DMS153 treated with DMSO at 0.1 percent for 48 hours (cell line): ENCODE measurements around the gene KLHL29.
A peak's percentile ranks its signal among the peaks of the same experiment; 100 is the strongest.

Source experiments
- DNase-seq: peaks from one replicate; lab custom pipeline; 2025; ENCODE audit not compliant: unreplicated experiment; lab: John Stamatoyannopoulos, UW

The KLHL29 gene

DNA sequence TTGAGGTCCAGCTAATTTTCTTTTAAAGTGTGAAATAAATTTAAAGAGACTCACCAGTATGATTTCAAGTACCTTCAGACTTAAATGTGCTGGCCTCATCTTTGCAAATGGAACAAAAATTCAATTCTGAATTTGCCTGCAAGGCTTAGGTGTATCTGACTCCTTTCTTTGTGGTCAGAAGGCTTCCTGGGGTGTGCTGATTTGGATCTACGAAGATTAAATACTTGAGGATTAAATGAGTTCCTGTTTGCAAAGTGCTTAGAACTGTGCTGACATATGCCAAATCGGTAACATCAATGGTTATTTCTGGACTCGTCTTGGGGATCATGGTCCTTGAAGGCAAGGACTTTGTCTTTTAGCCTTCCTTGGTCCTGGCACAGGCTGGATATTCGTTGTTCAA lies 9.7 kb downstream of the KLHL29 start:
- no peak for DNase-seq

DNA sequence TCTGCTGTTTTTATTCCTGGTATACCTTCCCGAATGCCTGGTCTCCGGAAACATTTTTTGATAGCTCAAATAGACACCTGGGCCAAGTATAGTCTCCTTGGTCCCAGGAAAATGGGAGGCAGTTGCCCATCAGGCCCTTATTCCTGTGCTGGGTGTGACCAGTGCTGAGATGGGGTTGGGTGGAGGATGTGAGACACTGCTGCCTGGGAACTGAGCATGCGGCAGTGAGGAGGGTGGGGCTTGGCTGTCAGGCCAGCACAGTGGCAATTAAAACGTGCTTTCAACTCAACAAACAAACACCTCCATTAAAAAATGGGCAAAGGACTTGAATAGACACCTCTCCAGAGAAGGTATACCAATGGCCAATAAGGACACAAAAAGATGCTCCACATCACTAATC lies 12.5 kb downstream of the KLHL29 start:
- no peak for DNase-seq

DNA sequence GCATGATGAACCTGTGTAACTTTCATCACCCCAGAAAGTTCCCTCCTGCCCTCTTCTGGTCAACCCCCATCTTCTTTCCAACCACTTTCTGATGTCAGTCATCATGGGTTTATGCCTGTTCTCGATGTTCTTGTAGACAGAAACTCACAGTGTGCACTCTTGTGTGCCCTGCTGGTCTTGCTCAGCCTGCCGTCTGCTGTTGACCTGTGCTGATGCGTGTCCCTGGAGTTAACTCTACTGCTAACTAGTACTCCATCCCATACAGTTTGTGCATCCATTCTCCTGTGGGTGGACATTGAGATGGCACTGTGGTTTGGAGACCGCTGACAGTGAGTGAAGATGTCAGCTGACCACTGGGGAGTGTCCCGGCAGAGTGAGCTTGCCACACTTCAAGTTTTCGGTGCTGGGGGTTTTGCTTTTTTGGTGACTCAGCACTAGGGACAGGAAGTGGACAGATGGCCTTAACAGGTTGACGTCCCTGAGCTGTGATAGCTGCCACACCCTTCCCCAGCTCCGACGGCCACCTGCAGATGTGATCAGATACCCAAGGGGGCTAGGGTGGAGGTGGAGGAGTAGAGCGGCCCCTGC lies 14.8 kb downstream of the KLHL29 start:
- DNase-seq, result no peak

DNA sequence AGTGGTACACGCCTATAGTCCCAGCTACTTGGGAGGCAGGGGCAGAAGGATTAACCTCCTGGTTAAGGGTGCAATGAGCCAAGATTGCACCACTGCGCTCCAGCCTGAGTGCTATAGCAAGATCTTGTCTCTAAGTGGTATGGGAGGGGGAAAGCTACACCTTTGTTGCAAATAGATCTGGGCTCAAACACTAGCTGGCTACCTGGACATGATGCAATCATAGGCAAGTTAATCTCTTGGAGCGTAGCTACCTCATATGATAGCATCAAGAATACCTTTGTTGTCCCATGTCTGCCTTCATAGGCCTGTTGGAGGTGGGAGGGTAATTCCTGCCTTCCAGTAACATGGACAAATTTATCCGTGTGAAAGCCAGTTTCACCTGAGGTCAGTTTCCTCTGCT lies 15.7 kb downstream of the KLHL29 start:
- DNase-seq, result no peak

DNA sequence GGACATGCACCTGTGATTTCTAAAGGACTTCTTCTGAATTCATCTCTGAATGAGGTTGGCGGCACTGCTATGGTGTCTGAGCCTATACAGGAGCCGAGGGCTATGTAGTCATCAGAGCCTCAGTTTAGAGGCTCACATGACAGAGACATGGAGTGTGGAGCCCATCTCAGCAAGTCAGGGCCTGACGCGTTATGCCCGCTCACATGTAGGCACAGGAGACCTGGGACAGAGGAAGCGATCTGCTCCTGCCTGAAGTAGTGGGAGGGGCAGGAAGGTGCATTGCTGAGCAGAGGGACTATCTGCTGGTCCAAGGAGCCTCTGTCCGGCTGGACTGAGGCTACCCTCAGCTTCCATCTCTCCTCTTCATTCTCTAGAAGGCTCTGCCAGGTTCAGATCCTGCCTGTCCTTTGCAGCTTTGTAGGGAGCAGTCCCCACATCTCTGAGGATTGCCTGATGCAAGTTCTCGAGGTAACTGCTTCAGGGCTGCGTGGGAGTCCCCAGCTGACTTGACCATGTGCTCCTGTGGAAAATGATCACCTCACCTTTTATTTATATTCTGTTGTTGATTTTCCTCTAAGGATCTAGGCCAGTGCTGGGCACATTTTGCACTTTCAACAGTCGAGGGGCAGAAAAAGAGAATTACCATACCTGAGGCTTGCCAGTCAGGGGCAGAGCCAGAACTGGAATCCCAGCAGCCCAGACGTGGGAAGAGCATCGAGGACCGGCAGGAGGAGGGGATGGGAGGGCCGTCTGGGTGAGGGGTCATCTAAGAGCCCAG lies 16.6 kb downstream of the KLHL29 start:
- no peak for DNase-seq

DNA sequence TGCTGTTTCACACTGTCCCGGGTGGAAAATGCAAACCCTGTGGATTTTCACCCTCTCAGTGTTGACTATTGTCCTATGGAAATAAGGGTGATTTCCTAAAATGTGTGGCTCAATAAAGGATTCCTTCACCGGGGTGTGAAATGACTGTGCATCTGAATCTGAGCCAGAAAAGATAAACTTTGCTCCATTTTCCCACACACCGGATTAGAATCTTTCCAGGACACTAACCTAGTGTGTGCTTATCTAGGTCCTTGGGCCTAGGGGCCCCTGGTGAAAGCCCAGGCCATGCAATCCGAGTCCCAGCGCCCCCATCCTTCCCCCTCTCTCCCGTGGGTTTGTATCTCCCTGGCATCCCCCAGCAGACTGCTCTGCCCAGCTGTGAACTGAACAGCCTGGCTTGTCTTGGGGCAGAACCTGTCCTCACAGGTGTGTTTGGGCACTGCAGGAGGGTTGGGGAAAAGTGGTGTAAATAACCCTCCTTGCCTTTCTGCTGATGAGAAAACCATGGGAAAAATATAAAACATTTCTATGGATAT lies 17.3 kb downstream of the KLHL29 start:
- no peak for DNase-seq

DNA sequence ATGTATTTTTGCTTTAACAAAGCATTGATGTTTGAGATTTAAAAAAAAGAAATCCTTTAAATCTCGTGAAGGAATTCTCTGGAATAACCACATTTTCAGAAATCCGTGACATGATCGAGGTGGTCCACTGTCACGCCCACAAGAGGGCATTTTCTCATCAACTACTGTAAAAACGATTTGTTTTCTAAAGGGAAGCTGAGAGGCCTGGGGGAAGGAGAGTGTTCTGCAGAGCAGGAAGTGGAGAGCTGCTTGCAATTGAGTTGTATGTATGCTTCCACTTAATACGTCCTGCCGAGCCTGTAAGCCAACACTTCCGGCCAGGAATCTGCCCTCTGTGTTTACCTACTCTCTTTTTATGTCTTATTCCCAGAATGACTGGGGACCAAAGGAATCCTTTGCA lies 19.4 kb downstream of the KLHL29 start:
- peak; percentile 83 for DNase-seq

DNA sequence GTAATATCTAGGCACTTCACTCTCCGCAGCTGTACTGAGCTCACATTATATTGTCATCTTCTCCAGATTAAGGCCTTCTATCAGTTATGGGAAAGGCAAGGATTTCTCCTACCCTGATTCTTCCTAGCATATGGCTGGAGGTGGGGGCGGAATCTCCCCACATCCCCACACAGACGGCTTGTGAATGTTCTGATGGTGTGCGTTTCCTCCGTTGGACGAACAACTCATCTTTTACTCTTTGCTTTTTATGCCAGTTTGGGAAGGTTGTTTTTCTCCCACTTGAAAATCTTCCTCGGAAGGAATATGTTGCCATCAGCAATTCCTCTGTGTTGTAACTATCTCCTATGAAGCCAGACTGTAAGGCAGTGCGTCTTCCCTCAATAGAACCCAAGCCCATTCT lies 24.3 kb downstream of the KLHL29 start:
- DNase-seq, result no peak

DNA sequence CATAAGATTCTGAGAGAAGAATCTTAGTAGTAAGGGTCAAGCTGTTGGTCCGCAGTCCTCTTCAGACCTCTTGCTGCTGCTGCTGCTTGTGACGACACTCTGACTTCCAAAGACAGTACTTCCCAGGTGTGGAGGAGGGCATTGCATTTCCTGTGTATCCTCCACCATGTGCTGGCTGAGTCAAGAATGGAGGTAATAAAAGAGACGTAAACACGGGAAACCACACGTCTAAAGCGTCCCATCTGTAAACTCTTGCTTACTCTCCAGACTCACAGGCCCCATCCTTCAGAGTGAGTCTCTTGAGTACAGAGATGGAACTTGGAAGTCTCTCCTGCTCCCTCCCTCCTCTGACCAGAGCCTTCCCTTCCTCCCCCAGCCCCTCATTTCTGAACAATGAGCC lies 25.6 kb downstream of the KLHL29 start:
- no peak for DNase-seq

DNA sequence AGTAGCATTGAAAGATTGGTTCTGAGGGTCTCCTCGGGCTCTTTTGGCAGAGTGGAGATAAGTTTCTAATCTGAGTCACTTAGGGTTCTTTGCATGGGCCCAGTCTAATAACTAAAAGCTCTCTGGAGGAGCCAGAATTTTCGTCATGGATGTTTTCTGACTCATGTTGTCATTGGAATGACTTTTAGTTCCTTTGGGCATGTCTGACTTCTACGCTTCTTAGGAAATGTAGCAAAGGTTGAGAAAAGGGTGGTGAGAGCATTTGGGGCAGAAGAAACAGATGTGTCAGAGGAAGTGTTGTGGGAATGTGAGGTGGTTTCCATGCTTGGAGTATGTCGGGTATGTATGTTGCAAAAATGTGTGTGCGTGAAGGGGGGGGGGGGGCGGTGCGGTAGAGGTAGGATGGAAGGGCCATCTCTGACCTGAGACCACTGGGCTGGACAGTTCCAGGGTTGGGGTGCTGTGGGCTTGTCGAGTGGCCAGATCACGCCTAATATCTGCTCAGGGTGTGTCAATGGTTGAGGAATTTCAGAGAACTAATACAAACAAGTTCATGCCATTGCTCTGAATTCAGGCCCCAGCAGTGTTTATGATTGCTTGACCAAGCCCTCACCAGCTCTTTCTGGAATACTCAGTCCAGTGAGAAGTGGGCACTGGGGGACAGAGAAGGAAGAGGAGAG lies 26.9 kb downstream of the KLHL29 start:
- no peak for DNase-seq

DNA sequence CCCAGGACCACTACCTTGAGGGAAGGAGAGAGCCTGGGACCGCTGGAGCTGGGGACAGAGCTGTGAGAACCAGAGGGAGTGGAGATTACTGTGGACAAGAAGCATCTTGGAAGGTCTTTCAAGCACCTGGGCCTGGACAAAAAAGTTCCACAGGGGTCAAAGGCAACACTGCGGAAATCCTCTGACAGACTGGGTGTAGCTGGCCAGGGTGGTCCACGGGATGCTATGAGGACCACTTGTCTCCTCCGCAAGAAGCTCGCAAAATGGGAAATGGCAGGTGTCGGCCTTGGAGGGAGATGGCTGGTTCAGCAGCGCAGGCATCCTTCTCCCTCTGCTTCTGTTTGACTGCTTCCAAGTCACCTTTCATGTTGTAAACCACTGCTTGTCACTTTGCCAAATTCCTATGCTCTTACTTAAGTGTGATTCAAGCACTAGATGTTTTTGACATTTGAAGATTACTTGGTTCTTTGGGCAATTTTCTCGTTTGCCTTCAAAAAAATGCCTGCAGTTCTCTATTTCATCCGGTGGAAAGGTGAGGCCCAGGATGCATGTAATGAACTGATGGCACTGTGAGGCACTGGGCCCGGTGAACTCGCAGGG lies 27.7 kb downstream of the KLHL29 start:
- no peak for DNase-seq

DNA sequence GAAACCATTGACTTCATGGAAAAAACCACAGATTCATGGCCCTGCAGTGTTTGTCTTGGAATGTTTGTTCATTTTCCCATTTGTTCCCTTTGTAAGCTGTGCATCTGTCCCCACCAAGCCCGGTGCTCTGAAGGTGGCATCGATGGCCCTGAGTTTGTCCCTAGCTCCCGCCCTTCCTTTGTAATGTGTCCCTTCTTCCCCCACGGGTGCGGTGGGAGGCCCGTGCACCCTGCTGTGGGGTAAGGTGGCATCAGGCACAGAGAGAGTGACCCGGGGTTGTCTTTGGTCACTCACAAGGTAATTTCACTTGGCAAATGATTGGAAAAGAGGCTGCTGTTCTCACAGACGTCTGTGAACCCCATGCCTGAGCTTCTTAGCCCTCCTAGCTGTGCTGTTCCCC lies 28.7 kb downstream of the KLHL29 start:
- no peak for DNase-seq

DNA sequence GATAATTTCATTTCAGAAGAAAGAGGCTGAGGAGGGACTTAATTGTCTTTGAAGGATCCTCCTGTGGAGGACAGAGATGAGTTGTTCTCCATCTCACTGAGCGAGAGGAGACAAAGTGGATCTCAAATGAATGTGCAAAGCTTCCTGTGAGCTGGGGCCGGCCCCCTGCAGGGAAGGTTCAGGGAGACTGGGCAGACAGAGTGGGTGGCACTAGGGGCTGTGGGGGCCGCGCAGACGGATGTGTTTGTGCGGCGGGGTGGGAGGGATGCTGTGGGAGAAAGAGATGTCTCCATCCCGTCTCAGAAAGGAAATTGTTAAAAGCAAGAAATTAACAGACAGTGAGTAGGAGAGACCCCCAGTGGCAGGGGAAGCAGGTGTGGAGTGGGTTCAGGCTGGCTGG lies 29.1 kb downstream of the KLHL29 start:
- no peak for DNase-seq

DNA sequence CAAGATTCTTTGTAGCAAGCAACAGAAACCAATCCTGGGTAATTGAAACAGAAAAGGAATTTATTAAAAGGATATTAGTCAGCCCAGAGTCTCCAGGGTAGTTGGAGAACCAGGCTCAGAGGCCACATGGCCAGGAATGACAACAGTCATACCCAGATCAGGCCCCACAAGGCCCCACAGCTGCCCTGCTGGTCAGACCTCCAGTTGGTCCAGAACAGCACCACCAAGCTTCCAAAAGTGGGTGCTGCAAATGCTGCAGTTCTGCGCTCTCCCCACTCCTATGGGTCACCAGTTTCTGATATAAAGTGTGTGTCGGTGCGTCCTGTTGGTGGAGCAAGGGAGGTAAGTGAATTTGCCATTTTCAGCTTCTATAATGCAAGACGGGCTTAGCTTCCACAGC lies 29.9 kb downstream of the KLHL29 start:
- no peak for DNase-seq

DNA sequence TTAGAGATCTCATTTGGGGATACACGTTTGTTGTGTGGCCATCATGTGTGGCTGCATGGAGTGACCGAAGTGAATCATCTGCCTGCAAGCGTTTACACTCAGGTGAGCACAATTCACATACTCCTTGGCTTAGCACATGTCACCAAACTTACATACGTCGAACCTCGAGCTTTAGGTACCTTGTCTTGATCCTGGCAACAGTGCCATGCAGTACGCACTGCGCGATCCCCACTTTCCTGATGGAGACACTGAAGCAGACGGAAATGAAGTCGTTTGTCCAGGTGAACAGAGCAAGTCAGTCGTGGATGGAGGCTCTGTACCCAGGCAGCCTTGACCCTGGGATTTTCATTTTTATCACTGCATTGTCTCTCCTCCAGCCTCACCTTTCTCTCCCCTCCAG lies 32.3 kb downstream of the KLHL29 start:
- DNase-seq, result no peak

DNA sequence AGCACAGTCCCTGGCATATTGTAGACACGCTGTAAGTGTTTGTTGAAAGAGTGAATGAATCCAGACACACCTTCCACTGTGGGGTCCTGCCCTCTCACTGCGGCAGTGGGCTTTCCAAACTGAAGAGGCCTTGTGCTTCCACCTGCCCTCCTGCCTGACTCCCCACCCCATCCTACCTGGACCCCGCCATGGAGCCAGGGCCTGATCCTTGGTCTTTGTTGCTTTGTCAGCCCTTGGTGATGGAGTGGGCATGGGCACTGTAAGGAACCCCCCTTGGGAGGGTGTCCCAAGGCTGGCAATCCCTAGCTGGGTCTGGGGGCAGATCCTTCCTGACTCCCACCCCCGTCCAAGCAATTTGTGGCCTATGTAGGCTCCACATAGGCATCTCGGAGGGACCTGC lies 33.1 kb downstream of the KLHL29 start:
- no peak for DNase-seq

DNA sequence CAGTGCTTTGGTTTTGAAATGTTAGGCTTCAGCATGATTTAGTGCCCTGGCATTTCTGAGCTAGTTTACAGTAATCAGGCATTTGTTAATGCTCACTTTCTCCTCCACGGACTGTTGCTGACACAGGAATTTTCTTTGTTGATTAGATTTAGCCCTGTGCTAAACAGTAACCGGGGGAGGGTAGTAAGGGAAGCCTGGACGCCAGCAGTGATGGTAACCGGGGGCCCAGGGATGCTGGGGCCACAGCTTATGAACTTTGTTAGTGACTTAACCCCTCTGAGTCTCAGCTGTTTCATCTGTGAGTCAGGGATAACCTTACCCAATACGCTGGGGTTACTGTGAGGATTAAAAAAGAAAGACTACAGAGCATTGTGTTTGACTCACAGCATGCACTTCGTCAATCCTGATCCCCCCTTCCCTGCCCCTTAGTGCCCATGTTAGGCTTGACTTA lies 33.5 kb downstream of the KLHL29 start:
- DNase-seq, result no peak

DNA sequence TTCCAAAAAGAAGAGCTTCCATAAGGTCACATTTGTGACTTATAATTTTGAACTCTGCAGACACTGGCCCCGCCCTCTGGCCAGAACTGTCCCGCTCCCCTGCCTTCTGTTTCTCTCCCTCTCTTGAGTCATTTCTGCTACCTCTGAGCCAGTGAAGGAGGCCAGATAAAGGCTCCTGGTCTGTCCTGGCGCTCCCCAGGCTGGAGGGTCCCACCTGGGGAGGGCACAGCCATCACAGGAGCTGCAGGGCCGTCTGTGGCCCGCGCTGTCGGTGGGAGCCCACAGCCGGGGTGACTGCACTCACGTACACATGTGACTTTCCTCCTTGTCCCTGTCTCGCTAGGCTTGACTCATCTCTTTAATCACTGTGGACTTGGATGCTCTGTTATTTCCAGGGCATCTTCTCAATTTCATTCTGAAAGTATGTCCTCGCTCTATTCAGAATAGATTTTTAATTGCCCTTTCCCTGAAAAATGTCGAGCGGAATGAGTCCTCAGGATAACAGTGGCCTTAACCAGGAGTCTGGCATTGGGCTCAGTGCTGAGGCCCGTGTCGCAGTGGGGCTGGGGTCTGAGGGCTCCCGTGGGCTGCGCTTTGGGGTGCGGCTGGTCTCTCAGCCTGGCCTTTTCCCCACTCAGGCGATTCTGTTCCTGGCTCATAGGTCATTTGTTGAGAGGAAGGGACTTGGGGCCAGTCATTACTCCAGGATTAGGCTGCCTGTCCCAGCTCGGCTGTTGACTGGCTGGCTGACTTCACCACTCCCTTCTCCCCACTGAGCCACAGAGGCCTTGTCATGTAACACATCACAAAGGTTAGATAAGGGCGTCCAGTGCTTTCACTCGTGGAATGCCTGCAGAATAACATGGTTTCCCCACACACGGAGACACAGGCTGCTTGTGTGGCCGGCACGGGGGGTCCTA lies 34.5 kb downstream of the KLHL29 start:
- no peak for DNase-seq

DNA sequence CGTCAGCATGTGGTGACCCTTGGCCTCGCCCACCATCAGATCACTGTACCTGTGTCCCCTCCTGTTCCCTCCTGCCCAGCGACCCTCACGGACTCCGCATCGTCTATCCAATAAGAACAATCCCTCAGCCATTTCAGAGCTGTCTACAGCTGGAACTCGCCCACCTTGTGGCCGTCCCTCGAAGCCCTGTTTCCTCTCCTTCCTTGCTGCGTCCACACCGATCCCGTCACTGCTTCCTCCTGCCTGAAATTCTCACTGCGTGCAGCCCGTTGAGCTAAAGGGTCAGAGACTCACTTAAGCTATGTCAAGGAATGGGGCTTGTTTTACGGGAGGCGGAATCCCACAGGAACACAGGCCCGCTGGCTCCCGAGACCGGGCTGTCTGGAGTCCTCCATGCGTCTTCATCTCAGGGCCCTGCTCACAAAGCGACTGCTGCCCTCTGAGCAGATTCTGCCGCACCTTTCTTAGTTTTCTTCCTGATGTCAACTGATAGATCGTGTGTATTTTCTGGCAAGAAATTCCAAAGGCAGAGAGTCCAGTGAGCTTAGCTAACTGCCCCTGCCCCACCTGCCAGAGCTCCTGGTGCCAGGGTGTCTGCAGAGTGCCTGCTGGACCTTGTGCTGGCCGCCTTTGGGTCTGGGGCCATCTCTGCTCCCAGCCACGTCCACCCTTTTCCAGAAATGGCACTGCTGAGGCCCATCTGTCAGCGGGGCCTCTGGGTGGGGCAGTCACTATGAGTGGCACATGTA lies 35.3 kb downstream of the KLHL29 start:
- no peak for DNase-seq
